Erythroblast (primary cell): ENCODE measurements around the gene CDK18.

ENCODE experiments used
- GATA1 ChIP-seq: IDR thresholded peaks from 2 replicates; pipeline ENCODE4 v1.6.1; 2011; ENCODE audit warnings: low read depth, mild to moderate bottlenecking, control low read depth, low read length, moderate library complexity
- POLR2A ChIP-seq: IDR thresholded peaks from 2 replicates; pipeline ENCODE4 v1.6.1; 2011; ENCODE audit warnings: mild to moderate bottlenecking, low read length

- TF ChIP-seq POLR2A (no peak), GATA1 (no peak)
Measured at GRCh38 chr1:205580923-205581180, 76.4 kb downstream of the CDK18 start.
